HepG2 (cell line): ENCODE results near the gene ANAPC2. TPM values are rescaled to one million over a fixed set of nuclear protein-coding genes. Genes with fewer than 3 reads are reported as not detected.

Experiments used
- ARID2 ChIP-seq: sonication (generic); formaldehyde crosslinking; IDR thresholded peaks from 2 replicates; pipeline ENCODE4 v1.8.1; 2022; ENCODE audit warnings: mild to moderate bottlenecking, missing genetic modification reagents, borderline replicate concordance
- ARID5B ChIP-seq: IDR thresholded peaks from 2 replicates; pipeline ENCODE4 v1.4.0; 2020; ENCODE audit warnings: mild to moderate bottlenecking, missing genetic modification reagents
- DNMT1 ChIP-seq: sonication (generic); formaldehyde crosslinking; IDR thresholded peaks from 2 replicates; pipeline ENCODE4 v1.5.1; 2020; ENCODE audit warnings: mild to moderate bottlenecking, missing genetic modification reagents
- ETV5 ChIP-seq: IDR thresholded peaks from 2 replicates; pipeline ENCODE4 v1.6.1; 2018; ENCODE audit warnings: missing biosample characterization, missing genetic modification reagents, inconsistent platforms, borderline replicate concordance
- MED13 ChIP-seq: sonication (generic); formaldehyde crosslinking; IDR thresholded peaks from 2 replicates; pipeline ENCODE4 v1.5.0; 2020; ENCODE audit warnings: missing genetic modification reagents
- MEIS2 ChIP-seq: sonication (generic); formaldehyde crosslinking; IDR thresholded peaks from 2 replicates; pipeline ENCODE4 v1.9.0; 2021; ENCODE audit warnings: mild to moderate bottlenecking, missing genetic modification reagents
- MXI1 ChIP-seq: IDR thresholded peaks from 3 replicates; pipeline ENCODE4 v1.6.1; 2012; ENCODE audit warnings: low read depth, low read length, inconsistent platforms, borderline replicate concordance
- MYC ChIP-seq: sonication (generic); formaldehyde crosslinking; IDR thresholded peaks from 2 replicates; pipeline ENCODE4 v1.9.0; 2021; ENCODE audit warnings: missing genetic modification reagents, borderline replicate concordance
- MZF1 ChIP-seq: sonication (generic); formaldehyde crosslinking; IDR thresholded peaks from 2 replicates; pipeline ENCODE4 v1.8.1; 2023; ENCODE audit warnings: mild to moderate bottlenecking, missing genetic modification reagents, borderline replicate concordance
- PBX3 ChIP-seq: sonication (generic); formaldehyde crosslinking; IDR thresholded peaks from 2 replicates; pipeline ENCODE4 v1.8.1; 2023; ENCODE audit warnings: missing genetic modification reagents, inconsistent platforms, borderline replicate concordance
- UBTF ChIP-seq: sonication (generic); formaldehyde crosslinking; IDR thresholded peaks from 2 replicates; pipeline ENCODE4 v1.4.0; 2020; ENCODE audit warnings: mild to moderate bottlenecking, missing genetic modification reagents
- ZNF230 ChIP-seq: sonication (generic); formaldehyde crosslinking; IDR thresholded peaks from 2 replicates; pipeline ENCODE4 v1.4.0; 2020; ENCODE audit warnings: mild to moderate bottlenecking, missing genetic modification reagents
- ZNF24 ChIP-seq: fragments of 450-650 bp; IDR thresholded peaks from 2 replicates; pipeline ENCODE4 v1.6.1; 2017; ENCODE audit warnings: antibody characterized with exemption, mild to moderate bottlenecking
- ZNF367 ChIP-seq: sonication (generic); formaldehyde crosslinking; IDR thresholded peaks from 2 replicates; pipeline ENCODE4 v1.4.0; 2020; ENCODE audit warnings: missing genetic modification reagents, borderline replicate concordance
- polyA plus RNA-seq, 8 experiments: library from polyadenylated mRNA; depleted of rRNA in 3 of 8; stranded (reverse) in 7 of 8; unstranded in 1 of 8; fragments of >200 nt; fragmentation: Illumina TruSeq in 4 of 8; extraction: Trizol in 4 of 8; gene quantifications; 2 replicates each; pipeline versions ENCODE4 v1.2.1 to v1.2.3, GENCODE V29; 2011 to 2016; ENCODE audit warnings: low read depth in 4 of 8, missing spikeins in 1 of 8, mixed read lengths in 1 of 8; ENCODE audit not compliant: insufficient read depth in 1 of 8
- total RNA-seq, 5 experiments: library from RNA; depleted of rRNA; stranded (reverse); fragments of >200 nt; fragmentation: Illumina TruSeq; extraction: Trizol; gene quantifications; 2 replicates each; pipeline ENCODE4 v1.2.3, GENCODE V29; 2016; ENCODE audit warnings: low read depth in 1 of 5
- TF ChIP-seq, protein P1 (sequence below): sonication (generic); formaldehyde crosslinking; IDR thresholded peaks from 2 replicates; pipeline ENCODE4 v1.4.0; 2020; ENCODE audit warnings: missing genetic modification reagents
- TF ChIP-seq, protein P2 (sequence below): IDR thresholded peaks from 2 replicates; pipeline ENCODE4 v1.6.1; 2016; ENCODE audit warnings: mild to moderate bottlenecking

ANAPC2 gene
- total and polyA plus RNA-seq, 2 of the 13 experiments (the other 11 are each of a cell fraction or from before 2014, with no cell fraction given) = 12.3 to 15.4 TPM

- TF ChIP-seq PBX3 (CRISPR knock-in tag) (no peak), ZNF24 (no peak), MXI1 (peak; percentile 81; the same call in 2 of the 3 replicates), MZF1 (CRISPR knock-in tag) (no peak; the same call in 1 of the 2 replicates), DNMT1 (CRISPR knock-in tag) (peak; percentile 47; the same call in 1 of the 2 replicates), MEIS2 (CRISPR knock-in tag) (peak; percentile 37; the same call in 1 of the 2 replicates), ZNF230 (CRISPR knock-in tag) (0 out of 2 replicates have a peak, but pooled peaks have one; percentile 71), ARID2 (CRISPR knock-in tag) (0 out of 2 replicates have a peak, but pooled peaks have one; percentile 57), UBTF (CRISPR knock-in tag) (peak; percentile 92), MYC (CRISPR knock-in tag) (peak; percentile 94), MED13 (CRISPR knock-in tag) (peak; percentile 50), ARID5B (CRISPR knock-in tag) (peak; percentile 64), ZNF367 (no peak; the same call in 1 of the 2 replicates), ETV5 (CRISPR knock-in tag) (peak; percentile 91)
- TF ChIP-seq, protein P1, sequence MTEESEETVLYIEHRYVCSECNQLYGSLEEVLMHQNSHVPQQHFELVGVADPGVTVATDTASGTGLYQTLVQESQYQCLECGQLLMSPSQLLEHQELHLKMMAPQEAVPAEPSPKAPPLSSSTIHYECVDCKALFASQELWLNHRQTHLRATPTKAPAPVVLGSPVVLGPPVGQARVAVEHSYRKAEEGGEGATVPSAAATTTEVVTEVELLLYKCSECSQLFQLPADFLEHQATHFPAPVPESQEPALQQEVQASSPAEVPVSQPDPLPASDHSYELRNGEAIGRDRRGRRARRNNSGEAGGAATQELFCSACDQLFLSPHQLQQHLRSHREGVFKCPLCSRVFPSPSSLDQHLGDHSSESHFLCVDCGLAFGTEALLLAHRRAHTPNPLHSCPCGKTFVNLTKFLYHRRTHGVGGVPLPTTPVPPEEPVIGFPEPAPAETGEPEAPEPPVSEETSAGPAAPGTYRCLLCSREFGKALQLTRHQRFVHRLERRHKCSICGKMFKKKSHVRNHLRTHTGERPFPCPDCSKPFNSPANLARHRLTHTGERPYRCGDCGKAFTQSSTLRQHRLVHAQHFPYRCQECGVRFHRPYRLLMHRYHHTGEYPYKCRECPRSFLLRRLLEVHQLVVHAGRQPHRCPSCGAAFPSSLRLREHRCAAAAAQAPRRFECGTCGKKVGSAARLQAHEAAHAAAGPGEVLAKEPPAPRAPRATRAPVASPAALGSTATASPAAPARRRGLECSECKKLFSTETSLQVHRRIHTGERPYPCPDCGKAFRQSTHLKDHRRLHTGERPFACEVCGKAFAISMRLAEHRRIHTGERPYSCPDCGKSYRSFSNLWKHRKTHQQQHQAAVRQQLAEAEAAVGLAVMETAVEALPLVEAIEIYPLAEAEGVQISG = peak; percentile 90
- TF ChIP-seq, protein P2, sequence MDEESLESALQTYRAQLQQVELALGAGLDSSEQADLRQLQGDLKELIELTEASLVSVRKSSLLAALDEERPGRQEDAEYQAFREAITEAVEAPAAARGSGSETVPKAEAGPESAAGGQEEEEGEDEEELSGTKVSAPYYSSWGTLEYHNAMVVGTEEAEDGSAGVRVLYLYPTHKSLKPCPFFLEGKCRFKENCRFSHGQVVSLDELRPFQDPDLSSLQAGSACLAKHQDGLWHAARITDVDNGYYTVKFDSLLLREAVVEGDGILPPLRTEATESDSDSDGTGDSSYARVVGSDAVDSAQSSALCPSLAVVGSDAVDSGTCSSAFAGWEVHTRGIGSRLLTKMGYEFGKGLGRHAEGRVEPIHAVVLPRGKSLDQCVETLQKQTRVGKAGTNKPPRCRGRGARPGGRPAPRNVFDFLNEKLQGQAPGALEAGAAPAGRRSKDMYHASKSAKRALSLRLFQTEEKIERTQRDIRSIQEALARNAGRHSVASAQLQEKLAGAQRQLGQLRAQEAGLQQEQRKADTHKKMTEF (CRISPR knock-in tag) = peak; percentile 98
Observed at GRCh38 chr9:137200311-137201204, 12.2 kb upstream of the ANAPC2 start, which contains the start of gene TPRN (continued).
